Activated CD8-positive, alpha-beta T cell treated with anti-CD3 and anti-CD28 coated beads for 36 hours (primary cell): ENCODE data around the gene IL37. TPM values are rescaled to one million over a fixed set of nuclear protein-coding genes. Genes with fewer than 3 reads are reported as not detected.
"Not testable (repeated sequence)": the region's sequence is repeated elsewhere in the genome, so short reads cannot be mapped to it uniquely, and the experiment has no call there.

Experiments
- ATAC-seq: fragments of 200-7000 bp; cut with Tn5 transposase; one replicate; pipeline ENCODE4 v1.10.0; 2021; ENCODE audit warnings: mild to moderate bottlenecking, moderate library complexity
- CTCF ChIA-PET: fragments of 350-600 bp; sonication (Branson Sonifier 250); formaldehyde crosslinking; loops from one replicate; lab custom pipeline; 2021; ENCODE audit warnings: antibody characterized with exemption; lab: Charles Lee
- POLR2A ChIA-PET: fragments of 350-600 bp; sonication (Branson Sonifier 250); formaldehyde crosslinking; loops from one replicate; lab custom pipeline; 2021; ENCODE audit warnings: antibody characterized with exemption; lab: Charles Lee
- DNase-seq: peaks from one replicate; pipeline ENCODE4 v3.0.0-alpha.2; 2020
- H3K27ac Mint-ChIP-seq: one replicate; pipeline ENCODE4 v1.8.0; 2021; ENCODE audit warnings: mild to moderate bottlenecking, mixed read lengths
- H3K27me3 Mint-ChIP-seq: one replicate; pipeline ENCODE4 v1.8.0; 2021; ENCODE audit warnings: mixed read lengths
- H3K36me3 Mint-ChIP-seq: one replicate; pipeline ENCODE4 v1.8.0; 2021; ENCODE audit warnings: low read depth, mixed read lengths
- H3K4me1 Mint-ChIP-seq: one replicate; pipeline ENCODE4 v1.8.0; 2021; ENCODE audit warnings: low read depth, mixed read lengths
- H3K4me3 Mint-ChIP-seq: one replicate; pipeline ENCODE4 v1.8.0; 2021; ENCODE audit warnings: mild to moderate bottlenecking, moderate library complexity, mixed read lengths
- H3K9me3 Mint-ChIP-seq: one replicate; pipeline ENCODE4 v1.8.0; 2021; ENCODE audit warnings: mixed read lengths
- CTCF ChIP-seq: fragments of 200-600 bp; IDR thresholded peaks from one replicate; pipeline ENCODE4 v1.8.0; 2022; ENCODE audit warnings: antibody characterized with exemption, mild to moderate bottlenecking
- intact Hi-C: fragments of 100-400 bp; cut with micrococcal nuclease; formaldehyde crosslinking; loops from one replicate; pipeline ENCODE4 v1.10.0; 2022
- total RNA-seq, 2 experiments: library from RNA; stranded (reverse); gene quantifications; one replicate each; pipeline ENCODE4 v1.2.3, GENCODE V29; 2021

IL37 gene
- total RNA-seq, 2 experiments from 2014 or later = not detected

- H3K4me1 Mint-ChIP-seq = peaks cover 2% of the 10 kb centered on the region
- no peak overlapping the region for H3K4me3 Mint-ChIP-seq
- CTCF ChIA-PET = interaction anchor here (4.3 kb wide), 1 partner anchor 15 kb away, joined by 29 read pairs; no protein-coding TSS in a partner anchor
- DNase-seq = no peak
- H3K9me3 Mint-ChIP-seq = no peaks in the 10 kb centered on the region
- ATAC-seq = no peak
- no peaks in the 10 kb centered on the region for H3K36me3 Mint-ChIP-seq
- intact Hi-C loops = no loop called here
- TF ChIP-seq CTCF = no peak
- H3K27me3 Mint-ChIP-seq = no peaks in the 10 kb centered on the region
- no peak overlapping the region for H3K27ac Mint-ChIP-seq
- POLR2A ChIA-PET = no interaction called here
Measured at GRCh38 chr2:112927745-112928144, 16.8 kb downstream of the IL37 start.

DNA sequence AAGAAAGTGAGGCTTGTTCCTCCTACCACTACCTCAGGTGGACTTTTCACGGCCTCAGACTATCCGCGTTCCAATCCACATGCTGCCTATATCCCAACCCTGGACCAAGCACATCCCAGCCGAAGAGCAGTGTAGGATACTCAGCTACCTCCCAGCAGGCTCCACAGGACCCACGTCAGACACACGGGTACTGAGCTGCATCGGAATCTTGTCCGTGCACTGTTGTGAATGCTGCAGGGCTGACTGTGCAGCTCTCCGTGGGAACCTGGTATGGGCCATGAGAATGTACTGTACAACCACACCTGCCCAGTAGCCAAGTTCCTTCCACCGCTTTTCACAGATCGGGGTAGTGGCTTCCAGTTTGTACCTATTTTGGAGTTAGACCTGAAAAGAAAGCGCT is 22.3 kb downstream of the IL37 start:
- H3K27ac Mint-ChIP-seq = no peak overlapping the region
- H3K4me1 Mint-ChIP-seq = no peaks in the 10 kb centered on the region
- H3K9me3 Mint-ChIP-seq = no peaks in the 10 kb centered on the region
- no peak for DNase-seq
- TF ChIP-seq CTCF = no peak
- intact Hi-C loops = no loop called here
- no peak for ATAC-seq
- no peaks in the 10 kb centered on the region for H3K36me3 Mint-ChIP-seq
- no peaks in the 10 kb centered on the region for H3K27me3 Mint-ChIP-seq
- H3K4me3 Mint-ChIP-seq = no peak overlapping the region
- CTCF ChIA-PET = no interaction called here
- POLR2A ChIA-PET = no interaction called here

GRCh38 chr2:112934117-112934516 is 23.2 kb downstream of the IL37 start:
- POLR2A ChIA-PET, H3K9me3 Mint-ChIP-seq, DNase-seq, ATAC-seq, H3K36me3 Mint-ChIP-seq, H3K4me1 Mint-ChIP-seq, CTCF ChIA-PET, H3K27ac Mint-ChIP-seq, H3K4me3 Mint-ChIP-seq, H3K27me3 Mint-ChIP-seq, intact Hi-C loops: not testable (repeated sequence)

GRCh38 chr2:112936927-112937232 is 25.9 kb downstream of the IL37 start:
- CTCF ChIA-PET = interaction anchor here (1.5 kb wide), 1 partner anchor 10 kb away, joined by 3 read pairs; no protein-coding TSS in a partner anchor

GRCh38 chr2:112938904-112939303 is 27.9 kb downstream of the IL37 start:
- no peak for ATAC-seq
- peak; percentile 22 for DNase-seq
- intact Hi-C loops = no loop called here
- Mint-ChIP-seq H3K27me3 (no peaks in the 10 kb centered on the region), H3K9me3 (no peaks in the 10 kb centered on the region), H3K4me3 (no peak overlapping the region), H3K4me1 (peaks cover 9% of the 10 kb centered on the region), H3K36me3 (no peaks in the 10 kb centered on the region), H3K27ac (no peak overlapping the region)
- ChIA-PET POLR2A (no interaction called here), CTCF (interaction anchor here (6.0 to 6.3 kb wide), 2 partner anchors 22 to 187 kb away, joined by 58 to 159 read pairs; no protein-coding TSS in a partner anchor)
- TF ChIP-seq CTCF = no peak

More at GRCh38 chr2:112936927-112937232, 25.9 kb downstream of the IL37 start:
- no peak for ATAC-seq
- no peak for TF ChIP-seq CTCF
- no peaks in the 10 kb centered on the region for H3K36me3 Mint-ChIP-seq
- intact Hi-C loops = no loop called here
- H3K9me3 Mint-ChIP-seq = no peaks in the 10 kb centered on the region
- DNase-seq = no peak
- no peak overlapping the region for H3K4me3 Mint-ChIP-seq
- no peak overlapping the region for H3K27ac Mint-ChIP-seq
- H3K27me3 Mint-ChIP-seq = no peaks in the 10 kb centered on the region
- POLR2A ChIA-PET = no interaction called here
- H3K4me1 Mint-ChIP-seq = peaks cover 9% of the 10 kb centered on the region
